Body of pancreas (tissue), 4 donors: ENCODE results near the gene SGPL1.
A peak's percentile ranks its signal among the peaks of the same experiment; 100 is the strongest.

Experiments
- CTCF ChIP-seq, 7 experiments: fragments of 450-650 bp in 4 of 7; fragments of 200-600 bp in 3 of 7; sonication (generic) in 3 of 7; IDR thresholded peaks; one replicate each; pipeline ENCODE4 v1.5.1; 2016 to 2019; ENCODE audit warnings: antibody characterized with exemption in 7 of 7
- POLR2A ChIP-seq, 3 donors: fragments of 450-650 bp; IDR thresholded peaks; one replicate each; pipeline ENCODE4 v1.6.1; 2016; ENCODE audit warnings: antibody characterized with exemption in 3 of 3, mild to moderate bottlenecking in 2 of 3

GRCh38 chr10:70816220-70816894 lies 609 bp downstream of the SGPL1 start:
- TF ChIP-seq CTCF (IDR thresholded peaks at IDR 0.05), result peak in 1 of 7 experiments; percentile 10
- TF ChIP-seq POLR2A (IDR thresholded peaks at IDR 0.05), result peak; percentile 68 to 94 (median 89)
